GM10266 (cell line): ENCODE data around the gene MAPK8.

Source experiments
- DNase-seq: peaks from one replicate; pipeline ENCODE4 v3.0.0; 2012; ENCODE audit errors: extremely low spot score
- TF ChIP-seq, protein P1 (sequence below): IDR thresholded peaks from 2 replicates; pipeline ENCODE4 v1.5.1; 2012; ENCODE audit warnings: mild to moderate bottlenecking, low read depth; ENCODE audit not compliant: control insufficient read depth, insufficient read depth; ENCODE audit errors: missing control alignments

The MAPK8 gene

DNA sequence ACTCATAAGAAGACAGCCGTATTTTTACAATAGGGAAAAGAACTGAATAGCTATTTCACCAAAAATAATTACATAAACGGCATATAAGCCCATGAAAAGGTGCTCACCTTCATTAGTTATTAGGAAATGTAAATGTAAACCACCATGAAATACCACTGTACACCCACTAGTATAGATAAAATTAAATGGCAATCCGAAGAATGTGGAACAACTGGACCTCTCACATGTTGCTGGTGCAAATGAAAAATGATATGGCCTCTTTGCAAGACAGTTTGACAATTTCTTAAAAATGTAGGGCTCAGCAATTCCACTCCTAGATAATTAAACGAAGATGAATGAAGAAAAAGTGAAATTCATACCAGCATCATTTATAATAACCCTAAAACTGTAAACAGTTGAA lies 91.8 kb downstream of the MAPK8 start:
- TF ChIP-seq, protein P1, sequence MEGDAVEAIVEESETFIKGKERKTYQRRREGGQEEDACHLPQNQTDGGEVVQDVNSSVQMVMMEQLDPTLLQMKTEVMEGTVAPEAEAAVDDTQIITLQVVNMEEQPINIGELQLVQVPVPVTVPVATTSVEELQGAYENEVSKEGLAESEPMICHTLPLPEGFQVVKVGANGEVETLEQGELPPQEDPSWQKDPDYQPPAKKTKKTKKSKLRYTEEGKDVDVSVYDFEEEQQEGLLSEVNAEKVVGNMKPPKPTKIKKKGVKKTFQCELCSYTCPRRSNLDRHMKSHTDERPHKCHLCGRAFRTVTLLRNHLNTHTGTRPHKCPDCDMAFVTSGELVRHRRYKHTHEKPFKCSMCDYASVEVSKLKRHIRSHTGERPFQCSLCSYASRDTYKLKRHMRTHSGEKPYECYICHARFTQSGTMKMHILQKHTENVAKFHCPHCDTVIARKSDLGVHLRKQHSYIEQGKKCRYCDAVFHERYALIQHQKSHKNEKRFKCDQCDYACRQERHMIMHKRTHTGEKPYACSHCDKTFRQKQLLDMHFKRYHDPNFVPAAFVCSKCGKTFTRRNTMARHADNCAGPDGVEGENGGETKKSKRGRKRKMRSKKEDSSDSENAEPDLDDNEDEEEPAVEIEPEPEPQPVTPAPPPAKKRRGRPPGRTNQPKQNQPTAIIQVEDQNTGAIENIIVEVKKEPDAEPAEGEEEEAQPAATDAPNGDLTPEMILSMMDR = no peak

DNA sequence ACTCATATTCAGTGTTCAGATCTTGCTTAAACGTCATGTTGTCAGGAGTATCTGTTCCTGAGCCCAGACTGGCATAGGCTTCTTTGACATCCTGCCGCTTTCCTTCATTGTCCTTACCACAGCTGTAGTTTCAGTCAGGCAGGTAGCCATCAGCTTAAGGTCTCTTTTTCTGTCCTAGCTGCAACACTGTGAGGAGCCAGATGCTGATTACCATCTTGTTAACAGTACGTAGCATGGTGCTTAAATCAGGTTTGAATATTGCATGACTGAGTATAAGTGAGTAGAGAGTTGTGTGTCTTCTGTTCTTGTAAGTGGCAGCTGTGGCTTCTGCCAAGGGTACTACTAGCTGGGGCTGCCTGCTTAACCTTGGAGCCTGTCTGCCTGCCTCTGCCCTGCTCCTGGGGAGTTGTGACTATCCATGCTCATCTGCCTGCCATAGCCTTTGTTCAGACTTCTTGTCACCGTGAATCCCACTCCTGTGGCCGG lies 92.6 kb downstream of the MAPK8 start:
- no peak for DNase-seq
- TF ChIP-seq, protein P1 = no peak

More for the DNA sequence above, 91.8 kb downstream of the MAPK8 start:
- DNase-seq = no peak

DNA sequence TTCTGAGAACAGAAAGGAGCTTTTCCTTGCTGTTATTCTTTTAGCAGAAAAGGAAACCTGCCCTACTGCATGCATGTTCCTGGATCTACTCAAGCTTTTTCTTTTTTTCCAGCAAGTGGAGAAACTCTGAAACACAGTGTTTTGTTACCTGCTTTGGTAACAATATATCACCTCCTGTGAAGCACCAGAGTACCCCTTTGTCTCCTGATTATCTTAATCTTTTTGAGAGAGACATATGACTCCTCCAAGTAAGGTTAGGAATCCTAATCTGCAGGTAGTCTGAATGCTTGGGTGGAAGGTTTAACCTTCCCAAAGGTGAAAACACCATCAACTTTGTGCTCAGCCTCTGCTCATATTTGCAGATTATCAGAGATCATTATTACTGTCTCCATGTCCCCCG lies 93.1 kb downstream of the MAPK8 start:
- TF ChIP-seq, protein P1 = no peak
- no peak for DNase-seq

DNA sequence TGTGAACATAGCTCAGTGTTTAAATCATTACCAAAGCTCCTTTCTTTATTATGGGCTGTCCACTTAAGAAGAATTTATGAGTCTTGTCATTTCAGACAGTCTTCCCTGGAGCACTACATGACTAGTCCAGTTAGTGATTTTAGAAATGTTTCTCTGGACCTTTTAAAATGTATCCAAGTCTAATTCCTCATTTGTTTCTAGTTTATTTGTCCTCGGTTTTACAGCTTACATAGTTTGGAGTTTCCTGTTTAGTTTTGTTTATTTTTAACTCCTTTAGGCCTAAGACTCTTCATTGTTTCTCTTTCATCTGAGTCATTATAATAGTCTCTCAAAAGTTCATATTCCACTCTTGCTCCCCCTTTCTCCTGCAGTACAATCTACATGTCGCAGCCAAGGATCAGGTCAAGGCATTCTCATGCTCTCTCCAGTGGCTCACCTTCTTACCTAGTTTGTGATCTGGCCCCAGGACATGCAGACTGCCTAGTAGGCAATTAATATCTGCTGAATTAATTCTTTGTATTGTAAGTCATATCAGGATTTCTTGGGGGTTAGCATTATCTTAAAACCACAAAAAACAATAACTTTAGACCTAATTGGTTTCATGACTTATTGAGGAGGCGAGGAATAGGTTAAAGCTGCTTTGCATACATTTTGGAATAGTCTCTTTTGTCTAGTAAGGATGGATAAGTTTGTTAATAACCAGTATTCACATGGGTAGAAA lies 93.8 kb downstream of the MAPK8 start:
- TF ChIP-seq, protein P1 = no peak
- DNase-seq = no peak

DNA sequence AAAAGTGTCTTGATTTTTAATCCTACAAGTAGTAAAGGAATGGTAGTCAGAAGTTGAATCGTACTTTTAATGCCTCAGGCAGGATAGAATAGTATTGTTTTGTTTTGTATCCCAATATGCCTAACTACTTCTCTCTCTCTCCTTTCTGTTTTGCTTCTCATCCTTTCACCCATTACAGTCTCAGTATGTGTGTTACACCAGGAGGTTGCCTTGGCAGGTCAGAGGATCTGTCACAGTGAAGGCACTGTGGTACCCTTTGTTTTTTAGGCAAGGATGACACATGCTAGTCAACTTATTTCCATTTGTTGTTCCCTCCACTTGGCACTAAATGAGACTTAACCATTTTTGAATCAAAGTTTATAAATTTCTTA lies 94.4 kb downstream of the MAPK8 start:
- DNase-seq = no peak
- TF ChIP-seq, protein P1 = no peak

DNA sequence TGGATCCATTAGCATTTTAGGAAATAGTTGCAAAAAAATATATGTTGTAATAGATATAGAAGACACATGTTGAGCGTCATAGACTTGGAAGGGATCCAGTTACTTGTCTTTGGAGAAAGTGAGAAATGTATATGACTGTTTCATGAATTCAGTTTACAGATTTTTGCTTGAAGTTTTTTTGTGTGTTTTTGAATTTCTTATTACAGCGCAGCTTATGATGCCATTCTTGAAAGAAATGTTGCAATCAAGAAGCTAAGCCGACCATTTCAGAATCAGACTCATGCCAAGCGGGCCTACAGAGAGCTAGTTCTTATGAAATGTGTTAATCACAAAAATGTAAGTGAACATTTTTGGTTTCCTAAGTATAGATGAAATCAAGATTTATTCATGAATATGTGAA lies 98.2 kb downstream of the MAPK8 start:
- no peak for DNase-seq
- TF ChIP-seq, protein P1 = no peak

DNA sequence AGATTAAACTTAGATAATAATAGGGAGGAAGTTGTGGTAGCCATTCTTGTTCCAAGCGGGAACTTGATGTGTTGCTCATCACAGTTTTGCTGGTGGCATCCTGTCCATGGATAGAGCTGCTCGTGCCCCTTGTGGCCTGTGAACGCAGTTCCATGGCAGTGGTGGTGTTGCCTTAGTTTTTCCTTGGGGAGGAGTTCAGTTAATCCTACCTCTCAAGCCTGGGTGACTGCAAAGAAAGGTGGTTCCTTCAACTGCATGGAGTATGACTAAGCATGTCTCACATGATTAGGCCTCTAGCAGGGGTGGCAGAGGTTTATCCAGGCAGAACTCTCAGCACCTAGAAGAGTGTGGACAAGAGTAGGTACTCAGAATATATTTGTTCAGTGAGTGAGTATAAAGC lies 99.7 kb downstream of the MAPK8 start:
- no peak for DNase-seq
- TF ChIP-seq, protein P1 = no peak
